ENCODE data around the gene RHOH. TPM values are rescaled to one million over a fixed set of nuclear protein-coding genes. Genes with fewer than 3 reads are reported as not detected.

Gene RHOH
- total RNA-seq, 1 experiment from 2014 or later: 74.2 TPM

DNA sequence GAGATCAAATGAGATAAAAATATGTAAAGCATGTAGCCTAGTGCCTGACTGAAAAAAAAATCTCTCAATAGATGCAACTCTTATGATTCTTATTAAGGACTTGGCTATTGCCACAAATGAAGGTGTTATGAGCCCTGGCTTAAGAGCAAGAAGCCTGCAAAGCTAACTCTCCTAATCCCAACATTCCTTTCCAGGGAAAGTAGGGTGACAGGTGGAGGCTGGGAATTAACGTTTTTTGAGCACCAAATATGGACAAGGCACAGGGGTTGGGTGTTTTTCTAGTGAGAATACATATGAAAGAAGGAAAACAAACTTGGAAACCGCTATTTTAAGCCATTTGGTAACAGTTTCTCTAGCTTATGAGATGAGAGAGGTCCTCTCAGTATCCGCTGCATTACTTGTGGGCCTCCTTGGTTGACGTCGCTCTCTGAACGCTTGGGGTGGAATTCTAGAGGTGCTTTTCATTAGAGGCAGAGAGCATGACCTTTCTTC, 2.4 kb downstream of the RHOH start:
- TF ChIP-seq, protein P1, sequence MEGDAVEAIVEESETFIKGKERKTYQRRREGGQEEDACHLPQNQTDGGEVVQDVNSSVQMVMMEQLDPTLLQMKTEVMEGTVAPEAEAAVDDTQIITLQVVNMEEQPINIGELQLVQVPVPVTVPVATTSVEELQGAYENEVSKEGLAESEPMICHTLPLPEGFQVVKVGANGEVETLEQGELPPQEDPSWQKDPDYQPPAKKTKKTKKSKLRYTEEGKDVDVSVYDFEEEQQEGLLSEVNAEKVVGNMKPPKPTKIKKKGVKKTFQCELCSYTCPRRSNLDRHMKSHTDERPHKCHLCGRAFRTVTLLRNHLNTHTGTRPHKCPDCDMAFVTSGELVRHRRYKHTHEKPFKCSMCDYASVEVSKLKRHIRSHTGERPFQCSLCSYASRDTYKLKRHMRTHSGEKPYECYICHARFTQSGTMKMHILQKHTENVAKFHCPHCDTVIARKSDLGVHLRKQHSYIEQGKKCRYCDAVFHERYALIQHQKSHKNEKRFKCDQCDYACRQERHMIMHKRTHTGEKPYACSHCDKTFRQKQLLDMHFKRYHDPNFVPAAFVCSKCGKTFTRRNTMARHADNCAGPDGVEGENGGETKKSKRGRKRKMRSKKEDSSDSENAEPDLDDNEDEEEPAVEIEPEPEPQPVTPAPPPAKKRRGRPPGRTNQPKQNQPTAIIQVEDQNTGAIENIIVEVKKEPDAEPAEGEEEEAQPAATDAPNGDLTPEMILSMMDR (conservative IDR thresholded peaks at IDR 0.05; ENCODE audit: low read depth, low read length): no peak
- Histone ChIP-seq H3K4me1 (ENCODE audit: insufficient read depth, low read length, poor library complexity, severe bottlenecking) (peaks cover 50% of the 10 kb centered on the region), H3K27ac (ENCODE audit: low read depth, low read length, poor library complexity, severe bottlenecking) (peak overlapping the region; percentile 97), H3K4me3 (ENCODE audit: low read depth, low read length, poor library complexity, severe bottlenecking) (peak overlapping the region; percentile 78), H3K9me3 (ENCODE audit: low read depth, low read length, poor library complexity, severe bottlenecking) (no peaks in the 10 kb centered on the region), H3K36me3 (ENCODE audit: insufficient read depth, low read length, poor library complexity, severe bottlenecking) (peaks cover 17% of the 10 kb centered on the region), H3K27me3 (replicated peaks; ENCODE audit: insufficient read depth, low read depth, low read length, poor library complexity) (no peaks in the 10 kb centered on the region)
- ChIA-PET POLR2A (ENCODE audit: low non-redundant PET) (no interaction called here), CTCF (no interaction called here)
- intact Hi-C loops (cut with micrococcal nuclease; ENCODE audit: unreplicated experiment): loop anchor here (5.0 kb wide), 1 partner anchor 47 kb away; no protein-coding TSS in a partner anchor
- BruUV-seq (replicated peaks): no TSS peak
- no peak for DNase-seq (ENCODE audit: low spot score)

- Histone ChIP-seq H3K27me3 (replicated peaks; ENCODE audit: insufficient read depth, low read depth, low read length, poor library complexity) (no peaks in the 10 kb centered on the region), H3K4me3 (ENCODE audit: low read depth, low read length, poor library complexity, severe bottlenecking) (peak overlapping the region; percentile 78), H3K4me1 (ENCODE audit: insufficient read depth, low read length, poor library complexity, severe bottlenecking) (peaks cover 50% of the 10 kb centered on the region), H3K9me3 (ENCODE audit: low read depth, low read length, poor library complexity, severe bottlenecking) (no peaks in the 10 kb centered on the region), H3K36me3 (ENCODE audit: insufficient read depth, low read length, poor library complexity, severe bottlenecking) (peaks cover 17% of the 10 kb centered on the region), H3K27ac (ENCODE audit: low read depth, low read length, poor library complexity, severe bottlenecking) (peak overlapping the region; percentile 97)
- intact Hi-C loops (cut with micrococcal nuclease; ENCODE audit: unreplicated experiment): loop anchor here (5.0 kb wide), 1 partner anchor 48 kb away; no protein-coding TSS in a partner anchor
- BruUV-seq (replicated peaks): no TSS peak
- DNase-seq (ENCODE audit: low spot score): peak; percentile 73
- POLR2A ChIA-PET (ENCODE audit: low non-redundant PET): interaction anchor here (0.6 kb wide), 1 partner anchor 19 kb away, joined by 3 read pairs; no protein-coding TSS in a partner anchor
- CTCF ChIA-PET: no interaction called here
- TF ChIP-seq, protein P1 (conservative IDR thresholded peaks at IDR 0.05; ENCODE audit: low read depth, low read length): no peak
- TF ChIP-seq EZH2 (IDR thresholded peaks at IDR 0.05; ENCODE audit: borderline replicate concordance, low read depth, low read length, poor library complexity, severe bottlenecking): no peak
Observed at GRCh38 chr4:40199999-40200874, 3.4 kb downstream of the RHOH start.

DNA sequence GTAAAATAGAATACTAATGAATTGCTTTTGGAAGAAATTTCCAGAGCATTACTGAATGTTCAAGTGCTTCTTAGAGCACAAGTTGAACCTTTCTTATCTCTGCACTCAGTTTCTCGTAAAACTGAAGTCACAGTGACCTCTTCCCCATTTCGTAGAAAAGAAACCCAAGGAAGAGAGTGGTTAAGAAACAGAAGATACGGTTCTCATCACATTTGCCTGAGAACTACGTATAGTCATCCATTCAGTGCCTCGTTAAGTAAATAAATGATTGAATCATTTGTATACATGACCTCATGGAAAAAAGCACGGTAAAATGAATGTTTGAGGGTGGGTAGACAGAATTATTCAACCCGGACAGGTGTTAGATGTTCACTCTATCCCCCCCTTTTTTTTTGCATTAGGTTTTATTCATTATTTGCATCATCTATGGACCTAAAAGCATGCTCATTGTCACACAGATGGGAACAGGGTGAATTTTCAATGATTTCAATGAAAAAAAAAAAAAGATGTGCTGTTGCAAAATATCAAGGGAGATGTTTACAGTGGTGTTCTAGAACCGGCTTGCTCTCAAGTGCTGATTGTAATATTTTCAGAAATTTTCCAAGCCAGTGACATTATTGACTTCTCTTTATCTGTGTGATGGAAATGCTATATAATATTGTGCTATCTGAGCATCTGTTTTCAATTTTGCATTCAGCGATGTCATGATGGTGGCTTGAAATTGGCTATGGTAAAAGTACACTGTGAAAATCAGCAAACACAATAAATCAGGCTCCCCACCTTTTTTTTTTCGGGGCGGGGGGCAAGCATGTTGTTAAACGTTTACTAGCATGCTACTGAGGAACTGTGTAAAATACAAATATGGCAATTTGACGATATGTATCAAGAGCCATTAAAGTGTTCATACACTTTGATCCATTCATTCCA, 4.3 kb downstream of the RHOH start:
- CTCF ChIA-PET: no interaction called here
- H3K27ac ChIP-seq (ENCODE audit: low read depth, low read length, poor library complexity, severe bottlenecking): peak overlapping the region; percentile 97

More for the DNA sequence above, 4.3 kb downstream of the RHOH start:
- POLR2A ChIA-PET (ENCODE audit: low non-redundant PET): no interaction called here
- TF ChIP-seq, protein P1 (conservative IDR thresholded peaks at IDR 0.05; ENCODE audit: low read depth, low read length): no peak
- no peak for TF ChIP-seq EZH2 (IDR thresholded peaks at IDR 0.05; ENCODE audit: borderline replicate concordance, low read depth, low read length, poor library complexity, severe bottlenecking)
- Histone ChIP-seq H3K9me3 (ENCODE audit: low read depth, low read length, poor library complexity, severe bottlenecking) (no peaks in the 10 kb centered on the region), H3K36me3 (ENCODE audit: insufficient read depth, low read length, poor library complexity, severe bottlenecking) (peaks cover 17% of the 10 kb centered on the region), H3K4me1 (ENCODE audit: insufficient read depth, low read length, poor library complexity, severe bottlenecking) (peaks cover 50% of the 10 kb centered on the region), H3K27me3 (replicated peaks; ENCODE audit: insufficient read depth, low read depth, low read length, poor library complexity) (no peaks in the 10 kb centered on the region), H3K4me3 (ENCODE audit: low read depth, low read length, poor library complexity, severe bottlenecking) (peak overlapping the region; percentile 78)
- intact Hi-C loops (cut with micrococcal nuclease; ENCODE audit: unreplicated experiment): no loop called here
- no peak for DNase-seq (ENCODE audit: low spot score)
- no TSS peak for BruUV-seq (replicated peaks)

All from A673 (cell line).